SH-SY5Y (cell line): ENCODE results near the gene TRIM28.

Experiments
- GATA2 ChIP-seq: IDR thresholded peaks from 2 replicates; pipeline ENCODE4 v1.6.1; 2011; ENCODE audit warnings: mild to moderate bottlenecking, low read depth, low read length
- GATA3 ChIP-seq: IDR thresholded peaks from 2 replicates; pipeline ENCODE4 v1.6.1; 2011; ENCODE audit warnings: low read depth, mild to moderate bottlenecking, low read length, moderate library complexity

GRCh38 chr19:58566989-58567388, 23.1 kb downstream of the TRIM28 start:
- no peak for TF ChIP-seq GATA3
- no peak for TF ChIP-seq GATA2
